Gastroesophageal sphincter (tissue), 3 donors: ENCODE data around the gene SLC8A1.

Experiments
- EP300 ChIP-seq: sonication (generic); formaldehyde crosslinking; IDR thresholded peaks from one replicate; pipeline ENCODE4 v1.6.1; 2017; ENCODE audit warnings: antibody characterized with exemption, mild to moderate bottlenecking
- POLR2A ChIP-seq, 2 donors: fragments of 450-650 bp; IDR thresholded peaks; one replicate each; pipeline ENCODE4 v1.6.1; 2017; ENCODE audit warnings: antibody characterized with exemption in 2 of 2, mild to moderate bottlenecking in 2 of 2, moderate library complexity in 1 of 2
- TF ChIP-seq, protein P1 (sequence below), 4 experiments: fragments of 200-600 bp in 2 of 4; fragments of 450-650 bp in 2 of 4; sonication (generic) in 1 of 4; IDR thresholded peaks; one replicate each; pipeline ENCODE4 v1.5.1; 2017 to 2019; ENCODE audit warnings: antibody characterized with exemption in 4 of 4, mild to moderate bottlenecking in 2 of 4, moderate library complexity in 2 of 4

DNA sequence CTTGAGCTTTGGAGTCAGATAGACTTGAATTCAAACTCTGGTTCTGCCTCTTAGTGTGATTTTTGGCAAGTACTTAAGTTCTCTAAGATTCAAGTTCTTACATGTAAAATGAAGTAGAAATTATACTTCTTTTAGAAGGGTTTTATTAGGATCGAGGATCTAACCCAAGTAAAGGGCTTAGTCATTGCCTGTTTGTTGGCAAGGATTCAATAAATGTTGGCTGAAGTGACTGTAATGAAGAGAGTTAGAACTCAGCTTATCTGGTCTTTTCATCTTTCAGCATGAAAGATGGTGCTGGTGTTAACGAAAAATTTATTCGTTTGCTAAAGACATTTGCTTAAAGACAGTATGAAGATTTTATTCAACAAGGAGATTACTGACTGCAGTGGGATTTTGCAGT is 356.9 kb downstream of the SLC8A1 start:
- TF ChIP-seq, protein P1, sequence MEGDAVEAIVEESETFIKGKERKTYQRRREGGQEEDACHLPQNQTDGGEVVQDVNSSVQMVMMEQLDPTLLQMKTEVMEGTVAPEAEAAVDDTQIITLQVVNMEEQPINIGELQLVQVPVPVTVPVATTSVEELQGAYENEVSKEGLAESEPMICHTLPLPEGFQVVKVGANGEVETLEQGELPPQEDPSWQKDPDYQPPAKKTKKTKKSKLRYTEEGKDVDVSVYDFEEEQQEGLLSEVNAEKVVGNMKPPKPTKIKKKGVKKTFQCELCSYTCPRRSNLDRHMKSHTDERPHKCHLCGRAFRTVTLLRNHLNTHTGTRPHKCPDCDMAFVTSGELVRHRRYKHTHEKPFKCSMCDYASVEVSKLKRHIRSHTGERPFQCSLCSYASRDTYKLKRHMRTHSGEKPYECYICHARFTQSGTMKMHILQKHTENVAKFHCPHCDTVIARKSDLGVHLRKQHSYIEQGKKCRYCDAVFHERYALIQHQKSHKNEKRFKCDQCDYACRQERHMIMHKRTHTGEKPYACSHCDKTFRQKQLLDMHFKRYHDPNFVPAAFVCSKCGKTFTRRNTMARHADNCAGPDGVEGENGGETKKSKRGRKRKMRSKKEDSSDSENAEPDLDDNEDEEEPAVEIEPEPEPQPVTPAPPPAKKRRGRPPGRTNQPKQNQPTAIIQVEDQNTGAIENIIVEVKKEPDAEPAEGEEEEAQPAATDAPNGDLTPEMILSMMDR (IDR thresholded peaks at IDR 0.05): no peak
- TF ChIP-seq POLR2A (IDR thresholded peaks at IDR 0.05) (no peak), EP300 (no peak)
